ENCODE measurements around the gene EVI5L.
"Not testable (repeated sequence)": the region's sequence is repeated elsewhere in the genome, so short reads cannot be mapped to it uniquely, and the experiment has no call there.

Gene EVI5L

GRCh38 chr19:7848779-7849457 lies 18.9 kb downstream of the EVI5L start:
- FAIRE-seq = no peak

- FAIRE-seq = no peak
Measured at GRCh38 chr19:7849631-7849999, 19.6 kb downstream of the EVI5L start.

GRCh38 chr19:7850000-7850813 lies 20.2 kb downstream of the EVI5L start:
- FAIRE-seq = no peak

- no peak for FAIRE-seq
Measured at GRCh38 chr19:7850945-7851622, 21.1 kb downstream of the EVI5L start.

GRCh38 chr19:7851623-7852500 lies 21.8 kb downstream of the EVI5L start:
- FAIRE-seq = no peak

GRCh38 chr19:7852851-7853769 lies 23.1 kb downstream of the EVI5L start:
- FAIRE-seq = no peak

- FAIRE-seq = no peak
Measured at GRCh38 chr19:7853770-7854128, 23.7 kb downstream of the EVI5L start.

- FAIRE-seq = no peak
Measured at GRCh38 chr19:7855426-7856108, 25.5 kb downstream of the EVI5L start.

GRCh38 chr19:7856109-7856591 lies 26.1 kb downstream of the EVI5L start:
- no peak for FAIRE-seq

- no peak for FAIRE-seq
Measured at GRCh38 chr19:7856679-7857663, 27.0 kb downstream of the EVI5L start.

GRCh38 chr19:7857727-7858108 lies 27.7 kb downstream of the EVI5L start:
- FAIRE-seq = no peak

GRCh38 chr19:7858109-7858770 lies 28.2 kb downstream of the EVI5L start:
- no peak for FAIRE-seq

GRCh38 chr19:7859087-7859486 lies 29.1 kb downstream of the EVI5L start:
- not testable (repeated sequence) for FAIRE-seq

GRCh38 chr19:7859831-7860713 lies 30.1 kb downstream of the EVI5L start:
- no peak for FAIRE-seq

- FAIRE-seq = no peak
Measured at GRCh38 chr19:7860714-7861618, 30.9 kb downstream of the EVI5L start.

GRCh38 chr19:7861619-7862412 lies 31.8 kb downstream of the EVI5L start:
- no peak for FAIRE-seq

Measured in G401.6 (cell line).